ENCODE results near the gene ZCCHC7. TPM values are rescaled to one million over a fixed set of nuclear protein-coding genes. Genes with fewer than 3 reads are reported as not detected.

Gene ZCCHC7
- total RNA-seq, 3 donors from 2014 or later (not counting 1 experiment from before 2014, with no cell fraction given), result 42.4 to 43.2 (median 42.8) TPM

DNA sequence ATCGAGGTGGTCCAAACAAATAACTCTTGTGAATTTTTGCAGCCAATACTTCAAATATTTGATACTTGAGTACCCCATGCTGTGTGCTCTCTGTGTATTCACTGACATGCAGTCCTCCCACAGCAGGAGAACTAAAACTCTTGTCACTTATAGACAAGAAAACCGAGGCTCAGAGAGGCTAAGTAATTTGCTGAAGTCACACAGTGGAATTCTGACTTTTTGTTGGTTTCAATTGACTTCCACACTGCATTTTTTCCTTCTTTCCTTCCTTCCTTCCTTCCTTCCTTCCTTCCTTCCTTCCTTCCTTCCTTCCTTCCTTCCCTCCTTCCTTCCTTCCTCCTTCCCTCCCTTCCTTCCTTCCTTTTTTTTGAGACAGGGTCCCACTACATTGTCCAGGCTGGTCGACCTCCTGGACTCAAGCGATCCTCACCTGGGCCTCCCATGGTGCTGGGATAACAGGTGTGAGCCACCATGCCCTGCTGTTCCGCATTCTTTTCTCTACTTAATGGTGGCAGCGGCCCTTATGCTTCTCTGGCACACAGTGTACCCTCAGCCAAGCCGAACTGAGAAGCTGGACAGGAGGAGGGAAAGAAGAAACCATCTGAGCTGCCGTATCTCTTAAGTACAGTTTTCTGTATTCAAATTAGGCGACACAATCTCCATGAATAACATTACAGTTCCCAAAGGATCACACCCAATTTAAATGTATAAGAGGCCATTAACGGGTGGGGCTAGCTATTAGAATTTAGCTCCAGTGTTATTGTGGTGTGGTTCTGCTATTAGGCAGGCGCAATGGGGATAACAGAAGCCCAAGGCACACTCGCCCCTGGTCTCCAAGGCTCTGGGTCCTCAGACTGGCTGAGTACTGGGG is 263.7 kb downstream of the ZCCHC7 start:
- ATAC-seq, result no peak
- no peak overlapping the region for H3K4me3 Mint-ChIP-seq
- H3K4me1 ChIP-seq (ENCODE audit: control insufficient read depth, insufficient read depth, low read length), result peaks cover 14% of the 10 kb centered on the region

GRCh38 chr9:37385286-37385685 is 264.9 kb downstream of the ZCCHC7 start:
- intact Hi-C loops (cut with micrococcal nuclease), result loop anchor here (5.0 kb wide), 1 partner anchor 513 kb away; no protein-coding TSS in a partner anchor
- Histone ChIP-seq H3K27ac (ENCODE audit: low read length) (no peak overlapping the region), H3K4me1 (ENCODE audit: control insufficient read depth, insufficient read depth, low read length) (peaks cover 14% of the 10 kb centered on the region), H3K4me3 (ENCODE audit: low read length) (no peak overlapping the region), H3K9me3 (ENCODE audit: control insufficient read depth, insufficient read depth, low read length) (no peaks in the 10 kb centered on the region), H3K27me3 (ENCODE audit: control insufficient read depth, insufficient read depth, low read length) (no peaks in the 10 kb centered on the region), H3K36me3 (ENCODE audit: control insufficient read depth, insufficient read depth, low read length) (no peaks in the 10 kb centered on the region)
- H3K27me3 Mint-ChIP-seq (ENCODE audit: low read depth in 2 of 2), result peaks cover 0 to 2% of the 10 kb centered on the region in 2 donors
- WGBS (ENCODE audit: insufficient coverage), result 93% methylated on average over 6 of the region's 6 CpGs
- TF ChIP-seq CTCF (IDR thresholded peaks at IDR 0.05), result no peak
- no peaks in the 10 kb centered on the region for H3K36me3 Mint-ChIP-seq
- DNase-seq (no peak), ATAC-seq (no peak)
- no peaks in the 10 kb centered on the region for H3K9me3 Mint-ChIP-seq
- H3K4me1 Mint-ChIP-seq, result no peaks in the 10 kb centered on the region
- H3K4me3 Mint-ChIP-seq, result no peak overlapping the region
- no peak overlapping the region for H3K27ac Mint-ChIP-seq

More for the DNA sequence above, 263.7 kb downstream of the ZCCHC7 start:
- peaks cover 0 to 6% of the 10 kb centered on the region in 2 donors for H3K27me3 Mint-ChIP-seq (ENCODE audit: low read depth in 2 of 2)
- H3K4me1 Mint-ChIP-seq, result no peaks in the 10 kb centered on the region
- DNase-seq, result no peak
- intact Hi-C loops (cut with micrococcal nuclease), result no loop called here
- H3K36me3 ChIP-seq (ENCODE audit: control insufficient read depth, insufficient read depth, low read length), result no peaks in the 10 kb centered on the region
- H3K4me3 ChIP-seq (ENCODE audit: low read length), result no peak overlapping the region
- no peaks in the 10 kb centered on the region for H3K9me3 ChIP-seq (ENCODE audit: control insufficient read depth, insufficient read depth, low read length)
- H3K27ac ChIP-seq (ENCODE audit: low read length), result no peak overlapping the region
- H3K27ac Mint-ChIP-seq, result no peak overlapping the region
- H3K9me3 Mint-ChIP-seq, result no peaks in the 10 kb centered on the region
- no peaks in the 10 kb centered on the region for H3K36me3 Mint-ChIP-seq
- H3K27me3 ChIP-seq (ENCODE audit: control insufficient read depth, insufficient read depth, low read length), result no peaks in the 10 kb centered on the region
- WGBS (ENCODE audit: insufficient coverage), result 89% methylated on average over 10 of the region's 12 CpGs
- no peak for TF ChIP-seq CTCF (IDR thresholded peaks at IDR 0.05)

DNA sequence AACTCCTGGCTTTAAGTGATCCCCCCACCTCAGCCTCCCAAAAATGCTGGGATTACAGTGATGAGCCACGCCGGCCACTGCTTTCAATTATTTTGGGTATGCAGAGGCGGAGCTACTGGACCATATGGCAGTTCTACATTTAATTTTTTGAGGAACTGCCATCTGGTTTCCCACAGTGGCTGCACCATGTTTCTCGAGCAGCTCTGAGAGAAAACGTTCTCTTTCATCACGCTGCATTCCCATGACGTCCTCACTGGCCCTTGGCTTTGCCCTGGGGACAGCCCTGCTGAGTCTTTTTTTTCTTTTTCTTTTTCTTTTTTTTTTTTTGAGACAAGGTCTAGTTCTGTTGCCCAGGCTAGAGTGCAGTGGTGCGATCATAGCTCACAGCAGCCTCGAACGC is 266.6 kb downstream of the ZCCHC7 start:
- H3K9me3 ChIP-seq (ENCODE audit: control insufficient read depth, insufficient read depth, low read length), result no peaks in the 10 kb centered on the region
- peaks cover 16% of the 10 kb centered on the region for H3K4me1 ChIP-seq (ENCODE audit: control insufficient read depth, insufficient read depth, low read length)
- no peaks in the 10 kb centered on the region for H3K9me3 Mint-ChIP-seq
- H3K27ac Mint-ChIP-seq, result no peak overlapping the region
- no peak overlapping the region for H3K27ac ChIP-seq (ENCODE audit: low read length)
- H3K36me3 Mint-ChIP-seq, result no peaks in the 10 kb centered on the region
- TF ChIP-seq CTCF (IDR thresholded peaks at IDR 0.05), result no peak
- H3K4me1 Mint-ChIP-seq, result no peaks in the 10 kb centered on the region
- no peak overlapping the region for H3K4me3 ChIP-seq (ENCODE audit: low read length)
- intact Hi-C loops (cut with micrococcal nuclease), result loop anchor here (5.0 kb wide), 1 partner anchor 515 kb away; no protein-coding TSS in a partner anchor
- no peaks in the 10 kb centered on the region for H3K36me3 ChIP-seq (ENCODE audit: control insufficient read depth, insufficient read depth, low read length)
- peaks cover 0 to 2% of the 10 kb centered on the region in 2 donors for H3K27me3 Mint-ChIP-seq (ENCODE audit: low read depth in 2 of 2)
- ATAC-seq (no peak), DNase-seq (no peak)
- WGBS (ENCODE audit: insufficient coverage), result 80% methylated on average over 10 of the region's 10 CpGs
- H3K4me3 Mint-ChIP-seq, result no peak overlapping the region
- no peaks in the 10 kb centered on the region for H3K27me3 ChIP-seq (ENCODE audit: control insufficient read depth, insufficient read depth, low read length)
